ENCODE results near the gene PDZRN3.

The PDZRN3 gene

DNA sequence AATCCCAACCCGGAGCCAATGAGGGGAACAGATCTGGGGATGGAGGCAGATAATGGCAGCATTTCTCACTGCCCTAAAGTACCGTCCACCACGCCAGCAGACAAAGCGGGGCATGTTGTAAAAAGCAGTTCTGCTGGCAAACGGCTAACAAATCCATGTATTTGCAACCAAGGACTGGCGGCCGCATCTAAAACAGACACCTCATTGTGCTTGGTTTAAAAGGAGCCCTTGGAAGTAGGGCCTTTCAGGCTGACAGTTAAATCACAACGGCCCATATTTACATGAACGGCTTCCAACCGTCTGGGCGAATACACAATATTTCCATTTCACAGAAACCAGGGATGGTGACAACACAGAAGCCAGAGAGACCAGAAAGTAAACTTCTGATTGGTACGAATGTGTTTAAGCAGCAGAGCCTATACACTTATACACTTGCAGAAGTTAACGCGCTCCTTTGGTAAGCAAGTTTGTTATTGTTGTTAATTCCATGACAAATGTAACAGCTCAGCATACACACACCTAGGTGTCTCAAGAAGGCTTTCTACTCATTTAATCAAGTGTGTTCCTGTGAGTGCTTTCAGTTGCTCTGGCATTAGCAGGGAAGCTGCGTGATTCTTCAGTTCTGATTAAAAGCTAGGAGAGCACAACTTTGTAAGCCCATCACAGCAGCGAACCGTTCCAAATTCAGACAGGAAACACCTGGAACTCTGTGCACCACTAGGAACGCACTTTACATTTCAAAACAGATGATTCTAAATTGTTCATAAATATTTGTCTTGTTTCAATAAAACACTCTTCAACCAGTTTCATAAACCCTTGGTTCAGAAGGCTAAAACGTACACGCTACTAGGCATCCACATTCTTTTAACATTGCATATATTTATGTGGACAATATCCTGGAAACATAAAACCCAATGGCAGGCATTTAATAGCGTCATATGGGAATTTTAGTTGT, 112.9 kb downstream of the PDZRN3 start:
- DNase-seq = no peak

DNA sequence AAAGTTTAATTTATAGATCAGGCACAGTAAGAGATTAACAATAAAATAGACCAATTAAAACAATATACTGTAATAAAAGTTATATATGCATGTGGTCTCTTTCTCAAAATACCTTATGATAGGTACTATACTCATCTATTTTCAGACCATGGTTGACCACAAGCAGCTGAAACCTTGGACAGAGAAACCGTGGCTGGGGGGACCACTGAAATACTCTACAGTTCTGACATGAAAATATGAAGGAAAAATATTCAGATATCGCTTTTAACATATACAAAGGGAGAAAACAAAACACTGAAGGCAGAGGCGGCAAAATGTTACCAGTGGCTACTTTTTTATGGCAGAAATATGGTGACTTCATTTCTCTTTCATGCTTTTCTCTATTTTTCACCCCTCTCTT, 114.0 kb downstream of the PDZRN3 start:
- DNase-seq = no peak

DNA sequence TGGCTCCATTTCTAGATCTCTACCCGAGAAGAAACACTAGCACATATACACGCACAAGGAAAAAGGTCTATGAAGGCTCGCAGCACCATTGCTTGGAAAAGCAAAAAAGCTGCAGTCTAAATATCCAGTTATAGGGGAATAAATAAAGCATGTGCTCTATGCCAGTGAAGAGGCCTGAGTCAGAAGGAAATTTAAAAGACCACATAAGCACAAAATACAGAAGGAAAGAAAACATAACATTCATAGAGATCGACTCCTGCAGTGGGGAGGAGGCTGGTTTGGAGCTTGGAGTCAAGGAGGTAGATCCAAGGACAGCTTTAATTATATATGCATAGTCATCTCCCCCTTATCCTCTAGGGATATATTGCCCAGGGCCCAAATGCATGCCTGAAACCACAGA, 114.4 kb downstream of the PDZRN3 start:
- DNase-seq = no peak

DNA sequence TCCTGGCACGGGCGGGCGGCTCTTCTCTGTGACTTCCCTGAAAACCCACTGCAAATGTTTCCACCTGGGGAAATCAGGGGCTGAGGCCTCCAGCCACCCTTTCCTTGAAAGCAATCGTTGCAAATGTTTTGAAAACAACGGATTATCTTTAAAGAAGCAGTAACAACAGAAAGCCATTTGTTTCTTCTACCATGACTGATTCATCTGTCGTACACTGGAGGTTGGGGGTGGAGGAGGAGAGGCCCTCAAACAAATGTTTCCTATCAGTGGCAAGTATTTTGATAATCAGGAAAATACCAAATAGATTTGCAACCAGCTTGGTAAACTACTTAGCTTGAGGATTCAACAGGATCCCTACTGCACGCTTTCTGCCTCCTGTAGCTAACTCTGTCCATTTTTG, 114.9 kb downstream of the PDZRN3 start:
- DNase-seq = no peak

DNA sequence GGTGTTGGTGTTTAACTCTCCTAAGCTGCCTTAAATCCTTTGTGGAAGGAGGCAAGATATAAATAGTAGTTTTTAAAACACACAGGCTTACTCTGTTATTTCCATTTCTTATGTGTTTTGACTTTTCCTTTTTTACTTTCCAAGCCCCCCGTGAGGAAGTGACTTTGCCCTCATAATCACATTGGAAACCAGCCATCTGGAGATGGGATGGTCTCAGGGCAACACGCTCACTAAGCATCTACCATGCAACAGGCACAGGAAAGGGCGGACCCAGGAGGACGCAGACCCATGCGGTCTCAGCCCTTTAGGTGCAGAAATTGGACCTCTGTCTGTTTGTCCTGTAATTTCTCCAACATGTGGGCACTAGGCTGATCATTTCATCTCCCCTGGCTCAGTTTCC, 115.7 kb downstream of the PDZRN3 start:
- no peak for DNase-seq

DNA sequence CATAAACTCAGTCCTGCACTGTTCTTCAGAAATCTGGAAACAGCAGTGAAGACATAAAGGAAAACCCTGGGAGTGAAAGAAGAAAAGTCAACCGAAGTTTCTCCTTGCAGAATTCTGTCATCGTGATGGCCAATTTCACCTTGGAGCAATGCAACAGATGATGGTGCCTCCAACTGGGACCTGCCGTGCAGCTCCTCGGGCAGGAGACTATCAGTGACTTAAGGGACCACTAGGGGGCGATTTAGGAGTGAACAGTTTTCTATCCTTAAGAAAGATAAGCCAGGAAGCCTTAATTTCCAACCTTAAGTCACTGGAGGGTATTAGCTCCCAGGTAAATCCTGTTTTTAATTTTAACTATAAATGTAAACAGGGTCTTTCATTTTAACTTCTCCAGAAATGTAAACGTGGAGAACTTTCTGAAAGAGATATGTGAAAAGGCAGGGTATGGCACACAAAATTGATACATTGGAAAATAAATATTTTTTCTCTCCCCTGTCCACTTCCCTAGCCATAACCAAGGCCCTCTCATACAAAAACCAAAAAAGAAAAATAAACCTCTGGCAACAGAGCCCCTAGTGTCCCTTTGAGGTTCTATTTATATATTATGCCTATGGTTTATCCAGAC, 116.3 kb downstream of the PDZRN3 start:
- DNase-seq = peak; percentile 28

DNA sequence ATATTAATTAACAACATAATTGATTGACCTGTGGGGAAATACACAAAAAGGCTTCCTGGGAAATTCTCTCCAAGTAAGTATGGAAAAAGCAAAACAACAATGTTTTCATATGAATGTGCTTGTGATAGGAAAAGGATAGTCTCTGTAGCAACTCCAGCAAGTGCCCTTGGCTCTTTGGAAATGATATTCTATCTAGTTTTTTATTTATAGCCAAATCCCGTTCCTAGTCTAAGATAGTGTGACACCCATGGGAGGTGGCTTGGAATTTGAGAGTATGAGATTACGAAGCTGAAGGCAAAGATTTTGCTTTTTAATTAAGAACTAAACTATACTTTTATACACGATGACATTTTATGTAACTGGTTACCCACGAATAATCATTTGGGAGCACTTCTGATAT, 119.9 kb downstream of the PDZRN3 start:
- DNase-seq = no peak

DNA sequence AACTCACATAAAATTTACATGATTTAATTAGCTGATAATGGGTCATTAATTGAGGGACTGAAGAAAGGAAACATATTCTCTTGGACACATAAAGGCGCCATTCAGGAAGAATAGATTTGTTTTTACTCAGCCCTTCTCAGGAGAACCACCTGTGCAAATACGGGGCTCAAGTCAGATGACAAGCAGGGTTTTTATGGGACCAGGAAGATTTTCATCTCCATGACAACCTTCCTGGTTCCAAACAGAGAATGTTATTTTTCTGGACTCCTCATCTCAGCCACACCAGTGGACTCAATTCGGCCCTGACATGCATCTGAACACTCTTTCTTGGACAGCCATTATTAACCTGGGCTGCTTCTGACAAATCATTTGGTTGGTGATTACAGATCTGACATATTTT, 120.5 kb downstream of the PDZRN3 start:
- no peak for DNase-seq

DNA sequence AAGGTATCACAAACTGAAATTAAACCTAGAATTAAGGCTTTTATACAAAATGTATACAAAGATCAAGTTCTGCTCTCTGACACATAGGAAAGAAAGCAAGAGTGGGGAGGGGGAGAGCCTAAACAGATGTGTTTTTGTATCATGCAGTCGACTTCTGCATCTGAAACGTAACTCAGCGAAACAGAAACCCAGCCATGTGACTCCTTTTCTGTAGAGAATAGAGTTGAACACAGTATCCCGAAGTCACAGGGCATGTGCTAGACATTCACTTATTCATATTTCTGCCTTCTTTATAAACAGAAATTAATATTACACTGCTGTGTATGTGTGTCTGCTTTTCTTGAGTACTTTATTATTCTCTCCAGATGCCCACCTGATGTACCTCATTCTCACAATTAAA, 121.0 kb downstream of the PDZRN3 start:
- DNase-seq = no peak

DNA sequence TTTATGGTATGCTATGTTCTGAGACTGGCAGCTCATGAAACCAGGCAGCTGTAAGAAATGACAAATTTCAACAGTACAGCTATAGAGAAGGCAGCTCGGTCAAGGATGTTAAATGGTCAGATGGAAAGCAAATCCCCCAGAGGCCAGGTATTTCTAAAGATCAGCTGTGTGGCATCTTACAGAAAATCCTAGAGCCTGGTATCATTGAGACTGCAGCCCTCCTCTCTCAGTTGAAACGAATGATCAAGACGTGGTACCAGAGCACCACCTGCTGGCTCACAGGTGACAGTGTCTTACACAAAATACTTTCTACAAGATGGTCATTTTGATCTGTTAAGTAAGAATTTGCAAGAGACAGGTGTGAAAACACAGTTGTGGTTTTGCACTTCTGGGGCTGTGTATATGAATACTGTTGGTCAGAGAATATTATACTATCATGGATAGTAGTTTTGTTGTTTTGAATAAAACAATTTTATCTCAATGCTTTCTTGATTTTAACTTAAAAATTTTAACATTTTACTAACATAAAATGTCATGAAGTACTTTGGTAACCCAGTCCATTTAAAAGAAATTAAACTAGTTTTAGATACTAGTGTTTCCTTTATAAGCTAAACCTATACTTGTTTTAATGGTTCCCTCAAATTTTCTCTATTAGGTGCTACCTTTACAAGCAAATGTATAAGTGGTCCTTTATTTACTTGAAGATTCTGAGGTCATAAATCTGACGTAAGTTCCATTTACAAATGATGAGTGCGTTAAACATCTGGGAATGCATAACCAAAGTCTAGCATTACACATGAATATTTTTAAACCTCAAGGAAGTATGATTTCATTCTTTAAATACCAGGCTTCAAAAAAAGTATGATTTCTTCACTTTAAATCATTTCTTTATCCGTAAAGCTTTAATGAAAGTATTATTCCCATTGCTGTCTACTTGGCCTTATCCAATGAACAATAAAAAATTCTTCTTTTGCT, 121.8 kb downstream of the PDZRN3 start:
- DNase-seq = no peak

DNA sequence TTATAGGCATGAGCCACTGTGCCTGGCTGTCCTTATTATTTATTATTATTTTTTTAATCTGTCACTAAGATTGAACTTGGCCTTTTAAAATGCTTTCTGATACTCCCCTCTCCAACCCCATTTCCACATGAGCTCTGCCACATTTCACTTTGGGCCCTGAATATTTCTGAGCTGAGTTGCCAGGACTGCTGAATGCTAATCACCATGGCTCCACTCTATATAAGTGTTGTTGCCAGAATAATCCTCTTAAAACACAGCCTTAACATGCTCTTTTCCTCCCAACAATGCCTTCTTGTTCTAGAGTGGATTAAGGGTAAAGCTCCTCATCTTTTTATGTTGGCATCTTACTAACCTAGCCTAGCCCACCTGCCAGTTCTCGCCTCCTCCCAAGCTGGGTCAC, 124.4 kb downstream of the PDZRN3 start:
- no peak for DNase-seq

DNA sequence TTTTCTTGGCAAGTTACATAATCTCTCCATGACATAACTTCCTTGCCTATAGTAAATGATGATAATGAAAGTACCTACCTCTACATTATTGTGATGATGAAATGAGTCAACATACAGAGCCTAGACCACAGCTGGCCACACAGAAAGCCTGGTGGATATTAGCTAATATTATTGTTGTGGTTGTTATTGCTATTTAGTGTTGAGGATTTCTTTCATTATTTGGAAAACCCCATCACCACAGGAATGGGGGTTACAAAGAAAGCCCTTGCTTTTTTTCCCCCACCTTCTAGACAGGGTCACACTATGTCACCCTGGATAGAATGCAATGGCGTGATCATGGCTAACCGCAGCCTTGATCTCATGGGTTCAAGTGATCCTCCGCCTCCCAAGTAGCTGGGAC, 125.0 kb downstream of the PDZRN3 start:
- no peak for DNase-seq

DNA sequence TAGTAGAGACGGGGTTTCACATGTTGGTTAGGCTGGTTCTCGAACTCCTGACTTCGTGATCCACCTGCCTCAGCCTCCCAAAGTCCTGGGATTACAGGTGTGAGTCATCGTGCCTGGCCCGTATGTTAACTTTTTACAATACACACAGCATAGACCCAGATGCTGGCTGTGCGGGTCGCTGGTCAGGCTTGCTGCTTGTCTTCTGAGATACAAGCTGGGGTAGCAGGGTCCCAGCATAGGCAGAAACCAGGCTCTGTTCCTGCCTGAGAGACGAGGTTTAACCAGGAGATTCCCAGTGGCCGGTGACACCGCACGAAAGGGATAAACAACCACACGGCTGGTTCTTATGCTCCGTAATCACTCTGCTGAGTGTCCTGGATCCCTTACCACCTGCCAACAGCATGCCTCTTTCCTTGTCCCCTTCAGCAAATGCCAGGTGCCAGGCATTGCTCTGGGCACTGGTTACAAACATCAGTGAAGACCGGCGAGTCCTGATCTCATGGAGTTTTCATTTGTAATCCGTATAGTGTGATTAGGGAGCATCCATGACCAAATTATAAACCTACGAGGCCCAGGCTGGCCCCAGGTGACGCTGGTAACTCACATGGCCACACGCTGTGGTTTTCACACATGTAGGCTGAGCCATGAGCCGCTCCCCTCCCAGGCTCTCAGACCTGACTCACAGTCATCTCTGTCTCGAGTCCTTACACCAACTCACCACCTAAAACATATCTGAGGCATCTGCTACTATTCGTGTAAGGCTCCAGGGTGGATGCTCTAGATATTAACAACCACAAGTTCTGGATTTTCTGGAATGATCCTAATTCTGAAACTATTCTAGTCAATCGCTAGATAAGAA, 125.7 kb downstream of the PDZRN3 start:
- no peak for DNase-seq

DNA sequence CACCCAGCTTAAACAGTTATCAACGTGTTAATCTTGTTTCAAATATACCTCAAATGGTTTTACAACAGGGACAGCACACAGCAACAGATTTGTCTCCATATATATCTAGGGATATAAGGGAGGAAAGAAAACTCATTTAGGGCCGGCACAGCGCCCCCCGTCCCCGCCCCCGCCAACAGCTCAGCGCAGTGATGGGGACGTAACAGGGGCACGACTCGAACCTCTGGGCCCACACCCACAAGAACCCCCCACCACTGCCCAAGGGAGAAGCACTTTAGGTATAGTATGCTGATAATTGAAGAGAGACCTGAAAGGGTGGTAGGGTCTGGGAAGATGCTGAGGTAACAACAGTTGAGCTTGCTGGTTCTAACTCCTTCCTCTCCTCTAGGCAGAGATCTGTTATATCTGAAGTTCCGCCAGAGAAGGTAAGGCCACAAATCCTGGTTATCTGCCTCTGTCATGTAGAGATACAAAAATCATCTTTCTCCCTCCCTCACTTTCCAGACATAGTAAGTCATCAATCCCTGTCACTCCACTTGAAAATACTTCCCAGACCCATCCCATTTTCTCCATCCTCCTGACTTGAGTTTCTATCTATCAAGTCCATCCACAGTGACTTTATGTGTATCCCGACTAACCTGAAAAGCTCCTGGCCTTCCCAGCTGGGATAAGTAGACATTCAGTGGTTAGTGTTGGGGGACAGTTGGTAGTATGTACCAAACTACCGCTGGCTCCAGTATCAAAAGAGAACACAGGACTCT, 126.9 kb downstream of the PDZRN3 start:
- DNase-seq = no peak

DNA sequence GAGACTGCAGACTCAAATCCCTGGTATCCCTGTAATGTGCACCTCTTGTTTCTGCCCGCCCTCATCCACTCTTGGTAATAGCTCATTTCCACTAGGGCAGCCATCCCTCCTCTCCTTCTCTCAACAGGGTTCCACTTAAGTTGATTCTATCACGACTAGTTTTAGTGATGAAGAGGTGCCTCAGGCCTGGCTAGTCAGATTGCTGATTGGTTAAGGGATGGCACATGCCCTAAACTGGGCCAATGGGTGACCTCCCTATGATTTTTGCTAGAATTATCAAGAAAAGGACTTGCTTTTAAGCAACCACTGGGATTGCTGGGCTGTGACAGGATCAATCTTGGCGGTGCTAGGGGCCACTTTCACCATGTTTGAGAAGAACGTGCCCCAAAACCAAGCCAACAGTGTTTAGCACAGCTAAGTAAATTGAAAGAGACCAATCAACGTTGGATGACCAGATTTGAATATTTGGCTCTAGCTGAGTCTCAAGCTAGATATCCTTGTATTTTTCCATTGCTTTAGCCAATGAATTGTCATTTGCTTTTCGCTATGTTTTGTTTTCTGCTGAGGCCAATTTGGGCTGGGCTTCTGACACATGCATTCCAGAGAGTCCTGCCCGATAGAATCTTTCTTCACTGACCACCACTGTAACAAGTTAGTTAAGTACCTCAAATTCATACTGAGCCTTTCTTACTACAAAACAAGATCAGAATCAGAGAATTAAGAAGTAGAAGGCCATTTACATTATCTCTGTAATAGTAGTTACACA, 131.0 kb downstream of the PDZRN3 start:
- no peak for DNase-seq

DNA sequence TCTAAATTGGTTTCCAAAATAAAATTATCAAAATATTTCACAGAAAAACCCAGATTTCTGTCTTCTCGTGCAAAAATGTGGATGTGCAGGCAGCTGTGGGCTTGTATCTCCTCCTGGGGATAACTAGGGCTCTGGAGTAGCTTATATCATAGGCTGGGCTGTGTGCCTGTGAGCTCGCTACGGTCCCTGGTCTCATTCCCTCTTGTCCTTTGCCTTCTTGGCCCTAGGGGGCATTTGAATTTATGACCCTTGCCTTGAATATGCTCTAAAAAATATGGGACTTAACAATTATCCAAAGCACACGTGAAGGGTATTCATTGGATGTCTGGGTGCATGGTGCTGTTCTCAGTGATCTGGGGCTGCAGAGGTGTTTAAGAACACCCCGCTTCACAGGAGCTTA, 132.6 kb downstream of the PDZRN3 start:
- no peak for DNase-seq

DNA sequence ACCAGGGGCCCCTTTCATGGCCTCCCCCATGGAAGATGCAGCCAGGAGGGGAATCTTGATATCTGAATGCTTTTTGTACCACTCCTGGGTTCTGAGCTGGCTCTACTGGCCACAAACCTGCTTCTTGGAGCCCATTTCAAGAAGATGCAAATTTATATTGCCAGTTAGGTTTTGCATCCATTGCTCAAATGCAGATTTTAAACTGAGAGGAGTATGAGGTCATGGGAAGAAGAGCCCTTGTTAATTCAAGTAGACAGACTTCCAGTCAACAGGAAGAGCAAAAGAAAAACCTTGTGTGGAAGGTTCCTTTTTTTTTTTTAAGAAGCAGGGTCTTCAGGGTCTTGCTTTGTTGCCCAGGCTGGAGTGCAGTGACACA, 133.5 kb downstream of the PDZRN3 start:
- no peak for DNase-seq

DNA sequence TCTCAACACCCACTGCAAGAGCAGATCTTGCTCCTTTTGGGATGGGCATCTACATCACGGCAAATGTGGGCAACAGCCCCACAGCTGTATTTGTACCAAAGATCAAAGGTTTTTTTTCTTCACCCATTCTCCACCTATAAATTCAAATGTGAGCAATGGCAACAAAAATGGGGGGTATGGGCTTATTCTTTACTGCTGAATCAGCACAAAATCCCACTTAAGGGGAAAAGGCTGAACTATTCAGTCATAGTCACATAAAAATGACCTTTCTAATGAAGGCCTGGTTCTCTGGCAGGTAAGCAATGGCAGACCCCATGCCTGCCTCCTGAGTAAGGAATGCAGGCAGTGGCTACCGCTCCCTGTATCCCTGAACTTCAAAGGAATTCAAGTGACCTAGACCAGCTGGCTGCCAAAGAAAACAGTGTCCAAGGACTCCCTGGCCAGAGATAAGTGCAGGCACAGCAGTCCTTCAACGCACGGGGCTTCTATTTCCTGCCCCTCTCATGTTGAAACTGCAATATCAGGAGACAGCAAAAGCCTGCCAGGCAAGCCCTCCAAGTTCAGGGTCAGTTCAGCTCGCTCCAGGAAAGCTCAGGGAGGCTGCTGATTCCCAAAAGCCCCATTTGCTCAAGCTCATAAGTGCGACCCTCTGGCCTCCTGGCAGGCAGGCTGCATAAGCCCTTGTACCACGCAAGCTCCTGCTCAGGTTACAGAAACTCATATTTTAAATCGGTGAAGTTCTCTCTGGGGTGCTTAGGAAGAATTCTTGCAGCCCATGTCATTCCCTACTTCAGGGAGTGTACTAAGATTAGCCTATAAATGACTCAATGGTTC, 134.1 kb downstream of the PDZRN3 start:
- DNase-seq = no peak

DNA sequence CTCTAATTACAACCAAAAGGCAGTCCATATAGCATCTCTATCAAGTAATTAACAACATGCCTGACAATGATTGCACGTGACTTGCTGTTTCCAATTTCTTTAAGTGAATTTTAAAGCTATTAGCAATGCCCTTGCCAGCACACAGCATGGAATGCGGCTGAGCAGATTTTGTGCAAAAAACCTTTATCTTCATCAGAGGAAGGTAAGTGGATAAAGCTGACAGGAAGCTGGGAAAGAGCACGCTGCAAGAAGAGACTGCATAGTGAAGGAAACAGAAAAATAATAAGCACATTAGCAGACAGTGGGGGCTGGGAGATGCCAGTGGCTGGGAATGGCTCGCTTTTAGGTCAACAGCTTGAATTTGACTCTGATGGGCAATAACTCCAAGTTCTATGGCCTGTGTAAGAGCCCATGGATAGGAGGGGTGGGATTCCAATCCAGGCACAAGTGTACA, 138.8 kb downstream of the PDZRN3 start:
- DNase-seq = no peak

Measured in NCI-H2171 (cell line).